Fibroblast of the aortic adventitia (primary cell): Measurements from ENCODE around the gene TMEM95. TPM values are rescaled to one million over a fixed set of nuclear protein-coding genes. Genes with fewer than 3 reads are reported as not detected.
"Not testable (repeated sequence)": the region's sequence is repeated elsewhere in the genome, so short reads cannot be mapped to it uniquely, and the experiment has no call there.

Experiments
- DNase-seq: peaks from one replicate; pipeline ENCODE4 v3.0.0-alpha.2; 2010; ENCODE audit warnings: low read depth
- H3K4me3 ChIP-seq: 2 replicates; pipeline ENCODE4 v1.5.1; 2011; ENCODE audit warnings: low read depth, mild to moderate bottlenecking, control low read depth, low read length, moderate library complexity
- CTCF ChIP-seq: IDR thresholded peaks from 2 replicates; pipeline ENCODE4 v1.5.1; 2011; ENCODE audit warnings: mild to moderate bottlenecking, low read length, control low read depth, inconsistent platforms; ENCODE audit not compliant: insufficient read depth
- total RNA-seq: library from RNA; depleted of rRNA; stranded (reverse); fragments of >200 nt; gene quantifications from 2 replicates; pipeline ENCODE4 v1.2.3, GENCODE V29; 2012; ENCODE audit warnings: low replicate concordance

TMEM95 gene
- total RNA-seq, 1 donor: not detected

GRCh38 chr17:7367083-7367482 is 12.1 kb downstream of the TMEM95 start:
- DNase-seq: no peak
- no peak overlapping the region for H3K4me3 ChIP-seq
- no peak for TF ChIP-seq CTCF

- DNase-seq: no peak
- TF ChIP-seq CTCF: no peak
- no peak overlapping the region for H3K4me3 ChIP-seq
These were observed 13.1 kb downstream of the TMEM95 start for GRCh38 chr17:7367918-7368598.

GRCh38 chr17:7368599-7368994 is 13.6 kb downstream of the TMEM95 start:
- H3K4me3 ChIP-seq, DNase-seq: not testable (repeated sequence)

- TF ChIP-seq CTCF: no peak
- no peak overlapping the region for H3K4me3 ChIP-seq
- DNase-seq: no peak
These were observed 14.9 kb downstream of the TMEM95 start for GRCh38 chr17:7369825-7370224.

GRCh38 chr17:7370853-7371252 is 15.9 kb downstream of the TMEM95 start:
- no peak for DNase-seq
- TF ChIP-seq CTCF: no peak
- no peak overlapping the region for H3K4me3 ChIP-seq

- no peak for TF ChIP-seq CTCF
- no peak overlapping the region for H3K4me3 ChIP-seq
- DNase-seq: no peak
These were observed 19.4 kb downstream of the TMEM95 start for GRCh38 chr17:7374353-7374752.

GRCh38 chr17:7379134-7379533 is 24.2 kb downstream of the TMEM95 start:
- DNase-seq: no peak
- H3K4me3 ChIP-seq: no peak overlapping the region
- no peak for TF ChIP-seq CTCF
